ENCODE data around the gene TAS1R1. TPM values are rescaled to one million over a fixed set of nuclear protein-coding genes. Genes with fewer than 3 reads are reported as not detected.
"Not testable (repeated sequence)": the region's sequence is repeated elsewhere in the genome, so short reads cannot be mapped to it uniquely, and the experiment has no call there.

Gene TAS1R1
- total RNA-seq, 2 experiments from 2014 or later: 0.08 TPM; not detected in 1

DNA sequence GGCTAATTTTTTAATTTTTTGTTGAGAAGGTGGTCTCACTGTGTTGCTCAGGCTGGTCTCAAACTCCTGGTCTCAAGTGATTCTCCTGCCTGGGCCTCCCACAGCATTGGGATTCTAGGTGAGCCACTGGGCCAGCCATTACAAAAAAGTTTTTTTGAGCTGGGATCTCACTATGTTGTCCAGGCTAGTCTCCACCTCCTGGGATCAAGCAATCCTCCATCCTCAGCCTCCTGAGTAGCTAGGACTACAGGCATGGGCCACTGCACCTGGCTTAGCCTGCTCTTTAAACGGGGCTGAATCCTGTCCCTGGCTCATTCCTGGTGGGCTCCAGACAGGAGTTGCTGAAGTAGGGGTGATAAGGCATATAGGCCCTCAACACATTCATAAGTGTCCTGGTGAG is 2.5 kb downstream of the TAS1R1 start:
- Mint-ChIP-seq H3K4me3 (no peak overlapping the region), H3K27me3 (peaks cover 2% of the 10 kb centered on the region), H3K27ac (no peak overlapping the region), H3K9me3 (no peaks in the 10 kb centered on the region), H3K4me1 (peaks cover 17% of the 10 kb centered on the region), H3K36me3 (ENCODE audit: low read depth) (no peaks in the 10 kb centered on the region)
- ChIA-PET CTCF (interaction anchor here (1.3 kb wide), 1 partner anchor 19 kb away, joined by 3 read pairs; no protein-coding TSS in a partner anchor), POLR2A (interaction anchor here (1.1 kb wide), 1 partner anchor 12 kb away, joined by 4 read pairs; no protein-coding TSS in a partner anchor)
- no peak for DNase-seq

GRCh38 chr1:6559161-6559560 is 4.1 kb downstream of the TAS1R1 start:
- H3K27ac Mint-ChIP-seq; H3K9me3 Mint-ChIP-seq; CTCF ChIA-PET; H3K27me3 Mint-ChIP-seq; H3K4me3 Mint-ChIP-seq; DNase-seq; H3K36me3 Mint-ChIP-seq (ENCODE audit: low read depth): not testable (repeated sequence)
- peaks cover 10% of the 10 kb centered on the region for H3K4me1 Mint-ChIP-seq
- POLR2A ChIA-PET: interaction anchor here (1.1 to 1.4 kb wide), 2 partner anchors 17 to 41 kb away, joined by 3 read pairs; no protein-coding TSS in a partner anchor

DNA sequence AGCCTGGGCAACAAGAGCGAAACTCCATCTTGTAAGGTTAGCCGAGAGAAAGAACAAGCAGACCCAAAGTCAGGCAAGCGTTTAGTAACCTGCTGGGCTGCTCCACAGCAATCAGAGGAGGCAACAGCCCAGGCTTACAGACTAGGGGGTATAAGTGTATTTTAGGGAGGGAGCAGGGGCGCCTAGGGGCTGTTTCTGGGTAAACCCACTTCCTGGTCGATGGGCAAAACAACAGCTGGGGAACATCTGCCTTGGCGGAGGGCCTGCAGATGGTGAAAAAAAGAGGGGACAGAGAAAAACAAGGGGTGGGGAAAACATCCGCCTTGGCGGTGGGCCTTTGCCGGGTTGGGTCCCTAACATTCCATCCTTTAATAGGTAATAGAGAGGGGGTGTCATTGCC is 5.2 kb downstream of the TAS1R1 start:
- CTCF ChIA-PET: no interaction called here
- Mint-ChIP-seq H3K4me1 (peaks cover 3% of the 10 kb centered on the region), H3K27me3 (peaks cover 2% of the 10 kb centered on the region), H3K36me3 (ENCODE audit: low read depth) (no peaks in the 10 kb centered on the region), H3K9me3 (no peaks in the 10 kb centered on the region), H3K4me3 (no peak overlapping the region), H3K27ac (no peak overlapping the region)
- POLR2A ChIA-PET: interaction anchor here (1.1 kb wide), 1 partner anchor 16 kb away, joined by 3 read pairs; no protein-coding TSS in a partner anchor
- no peak for DNase-seq

GRCh38 chr1:6569033-6569432 is 13.9 kb downstream of the TAS1R1 start:
- H3K4me1 Mint-ChIP-seq: no peaks in the 10 kb centered on the region
- H3K27me3 Mint-ChIP-seq: peaks cover 12% of the 10 kb centered on the region
- POLR2A ChIA-PET: no interaction called here
- no peak overlapping the region for H3K4me3 Mint-ChIP-seq
- H3K36me3 Mint-ChIP-seq (ENCODE audit: low read depth): no peaks in the 10 kb centered on the region
- DNase-seq: no peak
- H3K27ac Mint-ChIP-seq: no peak overlapping the region
- no peaks in the 10 kb centered on the region for H3K9me3 Mint-ChIP-seq
- CTCF ChIA-PET: no interaction called here

DNA sequence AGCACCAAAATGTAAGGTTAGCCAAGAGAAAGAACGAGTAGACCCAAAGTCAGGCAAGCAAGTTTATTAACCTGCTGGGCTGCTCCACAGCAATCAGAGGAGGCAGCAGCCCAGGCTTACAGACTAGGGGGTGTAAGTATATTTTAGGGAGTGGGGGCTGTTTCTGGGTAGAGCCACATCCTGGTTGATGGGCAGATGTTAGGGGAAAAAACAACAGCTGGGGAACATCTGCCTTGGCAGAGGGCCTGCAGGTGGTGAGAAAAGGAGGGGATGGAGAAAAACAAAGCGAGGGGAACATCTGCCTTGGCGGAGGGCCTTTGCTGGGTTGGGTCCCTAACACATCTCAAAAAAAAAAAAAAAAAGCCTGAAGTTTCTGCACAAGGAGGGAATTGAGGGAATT is 15.0 kb downstream of the TAS1R1 start:
- Mint-ChIP-seq H3K4me3 (no peak overlapping the region), H3K27ac (no peak overlapping the region), H3K9me3 (no peaks in the 10 kb centered on the region), H3K27me3 (peaks cover 12% of the 10 kb centered on the region), H3K4me1 (no peaks in the 10 kb centered on the region), H3K36me3 (ENCODE audit: low read depth) (no peaks in the 10 kb centered on the region)
- ChIA-PET CTCF (interaction anchor here (0.7 to 1.2 kb wide), 3 partner anchors 14 to 269 kb away, joined by 3 to 4 read pairs (median 4); no protein-coding TSS in a partner anchor), POLR2A (no interaction called here)
- no peak for DNase-seq

DNA sequence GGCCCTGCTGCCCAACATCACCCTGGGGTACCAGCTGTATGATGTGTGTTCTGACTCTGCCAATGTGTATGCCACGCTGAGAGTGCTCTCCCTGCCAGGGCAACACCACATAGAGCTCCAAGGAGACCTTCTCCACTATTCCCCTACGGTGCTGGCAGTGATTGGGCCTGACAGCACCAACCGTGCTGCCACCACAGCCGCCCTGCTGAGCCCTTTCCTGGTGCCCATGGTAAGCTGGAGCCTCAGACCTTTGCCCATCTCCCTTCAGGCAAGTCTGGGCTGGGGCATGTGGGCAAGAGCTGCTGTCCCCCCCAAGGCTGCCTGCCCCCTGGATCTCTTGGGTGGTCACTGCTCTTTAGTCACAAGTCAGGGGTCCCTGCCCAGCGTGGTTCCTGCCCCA is 15.9 kb downstream of the TAS1R1 start:
- peaks cover 12% of the 10 kb centered on the region for H3K27me3 Mint-ChIP-seq
- H3K4me1 Mint-ChIP-seq: no peaks in the 10 kb centered on the region
- H3K36me3 Mint-ChIP-seq (ENCODE audit: low read depth): no peaks in the 10 kb centered on the region
- H3K27ac Mint-ChIP-seq: no peak overlapping the region
- CTCF ChIA-PET: interaction anchor here (0.8 to 1.2 kb wide), 2 partner anchors 76 to 81 kb away, joined by 3 to 4 read pairs; no protein-coding TSS in a partner anchor
- no peak for DNase-seq
- H3K4me3 Mint-ChIP-seq: no peak overlapping the region
- POLR2A ChIA-PET: interaction anchor here (1.3 kb wide), 1 partner anchor 10 kb away, joined by 4 read pairs; no protein-coding TSS in a partner anchor
- no peaks in the 10 kb centered on the region for H3K9me3 Mint-ChIP-seq

GRCh38 chr1:6572653-6573383 is 17.7 kb downstream of the TAS1R1 start:
- POLR2A ChIA-PET: no interaction called here
- DNase-seq: no peak
- no peaks in the 10 kb centered on the region for H3K4me1 Mint-ChIP-seq
- peaks cover 12% of the 10 kb centered on the region for H3K27me3 Mint-ChIP-seq
- no peaks in the 10 kb centered on the region for H3K36me3 Mint-ChIP-seq (ENCODE audit: low read depth)
- no peak overlapping the region for H3K4me3 Mint-ChIP-seq
- no peak overlapping the region for H3K27ac Mint-ChIP-seq
- H3K9me3 Mint-ChIP-seq: no peaks in the 10 kb centered on the region
- CTCF ChIA-PET: no interaction called here

DNA sequence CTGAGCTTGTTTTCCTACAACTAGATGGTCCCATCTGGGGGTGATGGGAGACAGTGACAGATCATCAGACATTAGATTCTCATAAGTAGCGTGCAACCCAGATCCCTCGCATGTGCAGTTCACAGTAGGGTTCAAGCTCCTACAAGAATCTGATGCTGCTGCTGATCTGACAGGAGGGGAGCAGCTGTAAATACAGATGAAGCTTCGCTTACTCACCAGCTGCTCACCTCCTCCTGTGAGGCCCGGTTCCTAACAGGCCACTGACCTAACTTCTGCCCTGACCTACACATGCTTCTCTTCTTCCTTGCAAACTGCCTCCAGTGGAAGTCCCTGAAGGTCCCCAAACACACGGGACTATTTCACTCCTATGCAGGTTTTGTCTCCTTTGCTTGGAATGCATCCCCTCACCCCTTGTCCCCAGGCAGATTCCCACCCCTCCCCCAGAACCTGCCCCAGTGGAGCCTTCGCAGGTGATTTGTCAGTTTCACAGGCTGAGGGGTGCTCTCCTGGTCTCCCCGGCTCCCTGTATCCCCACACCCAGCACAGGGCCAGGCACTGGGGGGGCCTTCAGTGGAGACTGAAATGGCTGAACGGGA is 19.0 kb downstream of the TAS1R1 start:
- Mint-ChIP-seq H3K27ac (no peak overlapping the region), H3K4me1 (peaks cover 1% of the 10 kb centered on the region), H3K4me3 (no peak overlapping the region), H3K27me3 (peaks cover 9% of the 10 kb centered on the region), H3K9me3 (no peaks in the 10 kb centered on the region), H3K36me3 (ENCODE audit: low read depth) (no peaks in the 10 kb centered on the region)
- no peak for DNase-seq
- POLR2A ChIA-PET: no interaction called here
- CTCF ChIA-PET: interaction anchor here (1.5 kb wide), 1 partner anchor 20 kb away, joined by 3 read pairs; the partner anchor contains the start of gene NOL9

GRCh38 chr1:6574818-6575217 is 19.7 kb downstream of the TAS1R1 start:
- no peak overlapping the region for H3K27ac Mint-ChIP-seq
- DNase-seq: no peak
- ChIA-PET POLR2A (no interaction called here), CTCF (interaction anchor here (1.5 kb wide), 1 partner anchor 20 kb away, joined by 3 read pairs; the partner anchor contains the start of gene NOL9)
- H3K27me3 Mint-ChIP-seq: peaks cover 9% of the 10 kb centered on the region
- H3K4me1 Mint-ChIP-seq: peaks cover 8% of the 10 kb centered on the region
- no peak overlapping the region for H3K4me3 Mint-ChIP-seq
- no peaks in the 10 kb centered on the region for H3K36me3 Mint-ChIP-seq (ENCODE audit: low read depth)
- H3K9me3 Mint-ChIP-seq: no peaks in the 10 kb centered on the region

DNA sequence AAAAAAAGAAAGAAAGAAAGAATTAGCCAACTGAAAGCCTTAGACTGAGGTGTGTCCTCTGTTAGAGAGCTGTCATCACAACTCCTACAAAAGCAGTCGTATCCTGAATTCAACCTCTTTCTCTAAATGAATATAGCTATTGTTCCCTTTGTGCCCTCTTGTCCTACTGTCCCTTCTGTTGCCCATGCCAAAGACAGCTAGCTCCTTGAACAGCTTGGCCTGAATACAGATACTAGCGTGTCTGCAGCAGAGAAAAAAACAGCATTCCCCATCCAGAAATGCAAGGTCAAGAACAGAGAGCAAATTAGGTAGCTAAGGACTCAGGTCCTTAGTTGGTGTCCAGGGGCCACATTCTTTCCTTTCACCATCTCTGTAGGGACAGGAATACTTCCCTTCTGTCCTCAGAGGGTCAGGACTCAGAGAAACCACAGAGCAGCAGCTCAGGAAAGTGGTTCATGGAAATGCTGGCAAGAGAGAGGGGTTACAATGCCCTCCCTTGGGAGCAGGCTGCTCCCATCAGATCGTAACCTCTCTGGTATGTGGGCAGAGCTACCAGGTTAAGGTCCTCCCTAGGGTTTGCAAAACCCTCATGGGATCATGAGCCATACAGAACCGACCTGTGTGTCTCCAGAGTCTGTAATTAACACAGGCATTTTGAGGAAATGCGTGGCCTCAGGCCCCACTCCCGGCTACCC is 22.9 kb downstream of the TAS1R1 start:
- no peak overlapping the region for H3K27ac Mint-ChIP-seq
- H3K27me3 Mint-ChIP-seq: no peaks in the 10 kb centered on the region
- H3K4me1 Mint-ChIP-seq: peaks cover 32% of the 10 kb centered on the region
- peaks cover 5% of the 10 kb centered on the region for H3K36me3 Mint-ChIP-seq (ENCODE audit: low read depth)
- no peak for DNase-seq
- no peak overlapping the region for H3K4me3 Mint-ChIP-seq
- H3K9me3 Mint-ChIP-seq: no peaks in the 10 kb centered on the region
- ChIA-PET POLR2A (interaction anchor here (0.6 to 6.2 kb wide), 3 partner anchors 11 to 51 kb away, joined by 3 to 94 read pairs (median 10); partner anchors contain the start of gene KLHL21), CTCF (interaction anchor here (0.6 to 1.2 kb wide), 3 partner anchors 22 to 38 kb away, joined by 3 to 6 read pairs (median 5); partner anchors contain the start of genes NOL9 and TAS1R1)

DNA sequence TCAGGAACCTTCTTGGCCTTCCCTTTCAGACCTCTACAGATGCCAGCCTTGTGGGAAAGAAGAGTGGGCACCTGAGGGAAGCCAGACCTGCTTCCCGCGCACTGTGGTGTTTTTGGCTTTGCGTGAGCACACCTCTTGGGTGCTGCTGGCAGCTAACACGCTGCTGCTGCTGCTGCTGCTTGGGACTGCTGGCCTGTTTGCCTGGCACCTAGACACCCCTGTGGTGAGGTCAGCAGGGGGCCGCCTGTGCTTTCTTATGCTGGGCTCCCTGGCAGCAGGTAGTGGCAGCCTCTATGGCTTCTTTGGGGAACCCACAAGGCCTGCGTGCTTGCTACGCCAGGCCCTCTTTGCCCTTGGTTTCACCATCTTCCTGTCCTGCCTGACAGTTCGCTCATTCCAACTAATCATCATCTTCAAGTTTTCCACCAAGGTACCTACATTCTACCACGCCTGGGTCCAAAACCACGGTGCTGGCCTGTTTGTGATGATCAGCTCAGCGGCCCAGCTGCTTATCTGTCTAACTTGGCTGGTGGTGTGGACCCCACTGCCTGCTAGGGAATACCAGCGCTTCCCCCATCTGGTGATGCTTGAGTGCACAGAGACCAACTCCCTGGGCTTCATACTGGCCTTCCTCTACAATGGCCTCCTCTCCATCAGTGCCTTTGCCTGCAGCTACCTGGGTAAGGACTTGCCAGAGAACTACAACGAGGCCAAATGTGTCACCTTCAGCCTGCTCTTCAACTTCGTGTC is 23.7 kb downstream of the TAS1R1 start:
- CTCF ChIA-PET: interaction anchor here (1.2 kb wide), 1 partner anchor 21 kb away, joined by 5 read pairs; no protein-coding TSS in a partner anchor
- POLR2A ChIA-PET: interaction anchor here (1.0 to 6.2 kb wide), 4 partner anchors 10 to 88 kb away, joined by 3 to 94 read pairs (median 6); partner anchors contain the start of genes KLHL21 and PLEKHG5
- H3K27ac Mint-ChIP-seq: peak overlapping the region; percentile 85
- peaks cover 32% of the 10 kb centered on the region for H3K4me1 Mint-ChIP-seq
- H3K4me3 Mint-ChIP-seq: no peak overlapping the region
- H3K27me3 Mint-ChIP-seq: no peaks in the 10 kb centered on the region
- H3K36me3 Mint-ChIP-seq (ENCODE audit: low read depth): peaks cover 5% of the 10 kb centered on the region
- H3K9me3 Mint-ChIP-seq: no peaks in the 10 kb centered on the region
- DNase-seq: no peak
